Bronchial epithelial cell (primary cell): ENCODE measurements around the gene PGA5. TPM values are rescaled to one million over a fixed set of nuclear protein-coding genes. Genes with fewer than 3 reads are reported as not detected.
"Not testable (repeated sequence)": the region's sequence is repeated elsewhere in the genome, so short reads cannot be mapped to it uniquely, and the experiment has no call there.

ENCODE experiments used
- DNase-seq: peaks from one replicate; pipeline ENCODE4 v3.0.0-alpha.2; 2010; ENCODE audit warnings: low read depth
- FAIRE-seq: peaks from 2 replicates; lab custom pipeline; 2011; peaks lifted over from hg19 to GRCh38; lab: Jason Lieb, UNC
- H3K27me3 ChIP-seq: 2 replicates; pipeline ENCODE4 v1.5.1; 2011; ENCODE audit warnings: low read length; ENCODE audit not compliant: control insufficient read depth, insufficient read depth
- H3K36me3 ChIP-seq: 2 replicates; pipeline ENCODE4 v1.5.1; 2011; ENCODE audit warnings: low read length; ENCODE audit not compliant: control insufficient read depth, insufficient read depth
- H3K4me3 ChIP-seq: 2 replicates; pipeline ENCODE4 v1.5.1; 2011; ENCODE audit warnings: mild to moderate bottlenecking, low read depth, low read length, control low read depth
- total RNA-seq: library from RNA; depleted of rRNA; stranded (reverse); fragments of >200 nt; gene quantifications from 2 replicates; pipeline ENCODE4 v1.2.1, GENCODE V29; 2014
- TF ChIP-seq, protein P1 (sequence below): IDR thresholded peaks from 2 replicates; pipeline ENCODE4 v1.5.1; 2011; ENCODE audit warnings: mild to moderate bottlenecking, moderate library complexity, low read length, control low read depth, inconsistent platforms; ENCODE audit not compliant: insufficient read depth, severe bottlenecking

PGA5 gene
- total RNA-seq, result not detected in 2 replicates

DNA sequence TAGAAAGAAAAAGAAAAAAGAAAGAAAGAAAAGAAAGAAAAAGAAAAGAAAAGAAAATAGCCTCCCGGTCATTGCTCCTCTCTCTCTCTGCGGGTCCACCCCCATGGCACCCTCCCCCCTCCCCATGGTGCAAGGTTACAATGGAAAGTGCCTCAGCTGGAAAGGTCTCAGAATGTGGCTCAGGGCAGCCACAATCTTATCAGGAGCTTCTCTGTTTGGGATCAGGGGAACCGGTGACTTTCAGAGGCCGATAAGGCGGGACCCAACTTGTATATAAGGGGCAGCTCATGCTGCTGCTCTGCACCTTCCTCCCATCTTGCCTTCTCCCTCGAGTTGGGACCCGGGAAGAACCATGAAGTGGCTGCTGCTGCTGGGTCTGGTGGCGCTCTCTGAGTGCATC is at the start of gene PGA5:
TSS of gene PGA5 (plus strand) at position 301 of the 400 bp plus-strand sequence. CDS start at position 353, 52 bp downstream.
- not testable (repeated sequence) for DNase-seq

DNA sequence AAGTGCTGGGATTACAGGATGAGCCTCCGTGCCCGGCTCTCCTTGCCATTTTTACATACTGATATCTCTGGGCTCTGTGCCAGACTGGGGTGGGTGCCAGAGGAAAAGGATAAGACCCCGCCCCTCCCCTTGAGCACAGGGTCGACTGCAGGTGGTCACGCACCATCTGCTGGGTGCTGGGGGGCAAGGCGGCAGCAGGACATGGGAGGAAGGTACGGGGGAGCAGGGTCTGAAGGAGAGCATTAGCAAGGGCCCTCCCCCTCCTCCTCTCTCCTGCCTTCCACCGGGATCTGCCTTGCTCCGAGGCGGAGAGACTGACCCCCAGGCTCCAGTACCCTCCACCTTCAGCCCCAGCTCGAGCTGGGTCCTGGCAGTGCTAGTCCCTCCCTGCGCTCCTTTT is 47.4 kb upstream of the PGA5 start:
- Histone ChIP-seq H3K4me3 (no peak overlapping the region), H3K27me3 (no peaks in the 10 kb centered on the region), H3K36me3 (no peaks in the 10 kb centered on the region)
- no peak for FAIRE-seq
- TF ChIP-seq, protein P1, sequence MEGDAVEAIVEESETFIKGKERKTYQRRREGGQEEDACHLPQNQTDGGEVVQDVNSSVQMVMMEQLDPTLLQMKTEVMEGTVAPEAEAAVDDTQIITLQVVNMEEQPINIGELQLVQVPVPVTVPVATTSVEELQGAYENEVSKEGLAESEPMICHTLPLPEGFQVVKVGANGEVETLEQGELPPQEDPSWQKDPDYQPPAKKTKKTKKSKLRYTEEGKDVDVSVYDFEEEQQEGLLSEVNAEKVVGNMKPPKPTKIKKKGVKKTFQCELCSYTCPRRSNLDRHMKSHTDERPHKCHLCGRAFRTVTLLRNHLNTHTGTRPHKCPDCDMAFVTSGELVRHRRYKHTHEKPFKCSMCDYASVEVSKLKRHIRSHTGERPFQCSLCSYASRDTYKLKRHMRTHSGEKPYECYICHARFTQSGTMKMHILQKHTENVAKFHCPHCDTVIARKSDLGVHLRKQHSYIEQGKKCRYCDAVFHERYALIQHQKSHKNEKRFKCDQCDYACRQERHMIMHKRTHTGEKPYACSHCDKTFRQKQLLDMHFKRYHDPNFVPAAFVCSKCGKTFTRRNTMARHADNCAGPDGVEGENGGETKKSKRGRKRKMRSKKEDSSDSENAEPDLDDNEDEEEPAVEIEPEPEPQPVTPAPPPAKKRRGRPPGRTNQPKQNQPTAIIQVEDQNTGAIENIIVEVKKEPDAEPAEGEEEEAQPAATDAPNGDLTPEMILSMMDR, result no peak
- DNase-seq, result no peak

More for the DNA sequence above, at the start of gene PGA5:
- H3K27me3 ChIP-seq, FAIRE-seq, H3K4me3 ChIP-seq, H3K36me3 ChIP-seq: not testable (repeated sequence)

- FAIRE-seq, result no peak
- Histone ChIP-seq H3K4me3 (no peak overlapping the region), H3K36me3 (no peaks in the 10 kb centered on the region), H3K27me3 (no peaks in the 10 kb centered on the region)
- TF ChIP-seq, protein P1, result no peak
- no peak for DNase-seq
Measured at GRCh38 chr11:61194169-61194671, 46.8 kb upstream of the PGA5 start.

DNA sequence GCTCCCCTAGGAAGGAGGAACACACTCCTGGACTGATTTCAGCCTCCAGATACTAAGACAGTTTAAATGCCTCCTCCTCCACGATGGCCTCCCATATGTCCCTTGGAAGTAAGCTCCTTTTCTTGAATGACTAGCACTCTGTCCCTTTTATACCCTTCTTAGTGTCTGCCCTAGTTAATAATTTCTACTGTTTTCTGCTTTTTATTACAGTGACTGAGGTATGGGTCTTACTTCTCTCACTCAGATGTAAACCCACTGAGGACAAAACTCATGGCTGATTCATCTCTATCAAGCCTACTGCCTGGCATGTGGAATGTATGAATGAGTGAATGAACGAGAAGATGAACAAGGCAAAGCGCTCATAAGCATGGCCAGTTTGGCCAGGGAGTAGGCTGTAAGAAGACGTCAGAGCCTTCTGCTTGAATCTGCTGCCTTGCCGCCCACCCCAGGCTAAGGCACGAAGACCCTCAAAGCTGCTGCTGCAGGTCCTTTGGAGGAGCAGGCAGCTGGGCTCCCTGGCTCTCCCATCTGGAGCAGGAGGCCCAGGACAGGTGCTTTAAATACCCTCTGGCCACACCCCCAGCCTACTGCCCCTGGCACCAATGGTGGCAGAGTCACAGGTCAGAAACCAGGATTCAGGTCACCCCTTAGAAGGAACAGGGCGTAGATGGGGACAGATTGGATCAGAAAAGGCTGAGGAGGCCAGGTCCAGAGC is 45.8 kb upstream of the PGA5 start:
- no peaks in the 10 kb centered on the region for H3K27me3 ChIP-seq
- H3K4me3 ChIP-seq, result no peak overlapping the region
- no peak for FAIRE-seq
- TF ChIP-seq, protein P1, result no peak
- no peak for DNase-seq
- no peaks in the 10 kb centered on the region for H3K36me3 ChIP-seq

- Histone ChIP-seq H3K4me3 (no peak overlapping the region), H3K36me3 (no peaks in the 10 kb centered on the region), H3K27me3 (no peaks in the 10 kb centered on the region)
- FAIRE-seq (no peak), DNase-seq (no peak)
- TF ChIP-seq, protein P1, result no peak
Measured at GRCh38 chr11:61195719-61196118, 45.3 kb upstream of the PGA5 start.

DNA sequence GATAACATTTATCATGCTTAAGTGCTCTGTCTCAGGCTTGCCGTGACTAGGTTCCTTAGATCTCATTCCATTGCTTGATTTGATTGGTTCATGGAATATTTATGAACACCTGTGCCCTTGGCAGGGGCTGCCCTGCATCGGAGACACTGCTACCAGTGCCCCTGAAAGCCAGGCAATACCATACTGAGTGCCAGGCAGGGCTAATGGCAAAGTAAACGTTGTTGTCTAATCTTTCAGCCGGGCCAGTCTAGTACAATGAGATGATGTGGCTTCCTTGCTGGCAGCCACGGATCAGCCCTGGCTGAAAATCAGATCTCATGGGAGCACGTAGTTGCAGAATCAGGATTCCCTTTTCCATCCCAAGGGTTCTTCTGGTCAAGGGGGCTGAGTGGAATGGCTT is 42.6 kb upstream of the PGA5 start:
- FAIRE-seq, result no peak
- Histone ChIP-seq H3K27me3 (peaks cover 2% of the 10 kb centered on the region), H3K36me3 (no peaks in the 10 kb centered on the region), H3K4me3 (no peak overlapping the region)
- no peak for DNase-seq
- TF ChIP-seq, protein P1, result no peak
